ENCODE measurements around the gene ABCA13.

The ABCA13 gene

GRCh38 chr7:48634116-48634632 lies 462.9 kb downstream of the ABCA13 start:
- TF ChIP-seq POLR2AphosphoS5 (IDR thresholded peaks at IDR 0.05; ENCODE audit: low read depth, low read length) (no peak), POLR2A (IDR thresholded peaks at IDR 0.05; ENCODE audit: low read depth, low read length) (no peak), TAF1 (IDR thresholded peaks at IDR 0.05; ENCODE audit: borderline replicate concordance, low read depth, low read length) (no peak)
- no peak for FAIRE-seq
- DNase-seq (ENCODE audit: insufficient read length) = no peak

GRCh38 chr7:48635796-48636195 lies 464.5 kb downstream of the ABCA13 start:
- DNase-seq (ENCODE audit: insufficient read length) = no peak
- no peak for FAIRE-seq
- no peak for TF ChIP-seq POLR2A (IDR thresholded peaks at IDR 0.05; ENCODE audit: low read depth, low read length)
- no peak for TF ChIP-seq POLR2AphosphoS5 (IDR thresholded peaks at IDR 0.05; ENCODE audit: low read depth, low read length)
- TF ChIP-seq TAF1 (IDR thresholded peaks at IDR 0.05; ENCODE audit: borderline replicate concordance, low read depth, low read length) = no peak

DNA sequence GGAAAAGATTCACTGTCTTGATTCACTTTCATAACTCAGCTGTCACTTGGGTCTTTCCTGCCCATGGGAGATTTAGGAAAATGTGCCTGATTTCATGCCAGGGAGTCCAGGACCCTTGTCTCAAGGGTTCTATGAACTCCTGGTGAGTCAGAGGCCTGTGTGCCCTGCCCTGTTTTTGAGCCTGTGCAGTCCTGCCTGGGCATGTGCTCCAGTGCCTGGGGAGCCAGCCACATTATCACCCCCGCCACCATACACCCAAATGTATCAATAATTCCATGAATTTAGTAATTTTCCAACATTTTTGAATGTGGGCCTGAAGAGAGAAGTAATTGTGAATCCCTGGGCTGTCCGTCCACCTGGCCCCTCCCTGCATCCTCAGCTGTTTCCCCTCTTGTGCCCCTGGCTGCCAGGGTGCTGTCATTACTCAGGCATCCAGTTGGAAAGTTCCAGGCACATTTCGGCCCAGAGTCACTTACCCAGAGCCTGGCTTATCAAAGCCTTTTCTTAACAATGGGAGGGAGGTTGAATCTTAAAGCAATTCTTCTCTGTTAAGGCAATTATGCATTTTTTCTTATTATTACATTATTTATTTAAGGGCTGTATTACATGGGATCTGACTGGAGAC lies 465.2 kb downstream of the ABCA13 start:
- DNase-seq (ENCODE audit: insufficient read length) (no peak), FAIRE-seq (no peak)
- TF ChIP-seq POLR2AphosphoS5 (IDR thresholded peaks at IDR 0.05; ENCODE audit: low read depth, low read length) (no peak), POLR2A (IDR thresholded peaks at IDR 0.05; ENCODE audit: low read depth, low read length) (no peak), TAF1 (IDR thresholded peaks at IDR 0.05; ENCODE audit: borderline replicate concordance, low read depth, low read length) (no peak)

DNA sequence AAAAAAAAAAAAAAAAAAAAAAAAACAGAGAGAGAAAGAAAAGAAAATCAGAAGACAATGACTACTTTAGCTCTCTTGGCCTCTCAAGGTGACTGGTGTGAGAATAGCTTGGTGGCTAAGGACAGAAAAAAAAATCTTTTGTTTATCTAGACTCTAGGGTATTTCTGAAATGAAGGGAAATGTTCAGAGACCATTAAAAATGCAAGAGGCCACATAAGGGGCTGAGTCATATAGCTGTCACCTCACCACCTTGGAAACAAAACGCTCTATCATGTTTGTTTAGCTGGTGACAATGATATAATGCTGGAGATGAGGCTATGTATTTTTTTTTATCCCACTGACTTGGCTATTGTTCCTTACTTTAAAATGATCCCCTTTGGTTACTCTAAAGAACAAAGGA lies 466.1 kb downstream of the ABCA13 start:
- DNase-seq (ENCODE audit: insufficient read length) (no peak), FAIRE-seq (no peak)
- no peak for TF ChIP-seq POLR2A (IDR thresholded peaks at IDR 0.05; ENCODE audit: low read depth, low read length)
- TF ChIP-seq TAF1 (IDR thresholded peaks at IDR 0.05; ENCODE audit: borderline replicate concordance, low read depth, low read length) = no peak
- TF ChIP-seq POLR2AphosphoS5 (IDR thresholded peaks at IDR 0.05; ENCODE audit: low read depth, low read length) = no peak

DNA sequence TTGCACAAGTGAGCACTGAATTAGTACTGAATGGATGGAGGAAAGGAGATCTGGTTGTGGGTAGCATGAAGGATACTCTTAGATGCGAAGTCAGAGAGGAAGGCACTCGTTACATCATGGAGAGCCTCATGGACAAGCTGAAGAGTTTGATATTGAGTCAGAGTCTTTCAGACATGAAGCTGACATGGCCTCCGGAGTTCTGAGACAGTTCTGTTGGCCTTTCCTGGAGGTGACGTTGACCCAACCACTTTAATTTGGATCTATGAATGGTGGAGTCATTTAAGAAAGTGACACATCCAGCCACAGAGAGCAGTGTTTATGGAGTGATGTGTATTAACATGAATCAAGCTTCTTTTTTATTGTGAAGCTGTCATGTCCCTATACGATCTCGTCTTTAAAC lies 466.8 kb downstream of the ABCA13 start:
- FAIRE-seq (no peak), DNase-seq (ENCODE audit: insufficient read length) (no peak)
- TF ChIP-seq TAF1 (IDR thresholded peaks at IDR 0.05; ENCODE audit: borderline replicate concordance, low read depth, low read length) = no peak
- TF ChIP-seq POLR2AphosphoS5 (IDR thresholded peaks at IDR 0.05; ENCODE audit: low read depth, low read length) = no peak
- TF ChIP-seq POLR2A (IDR thresholded peaks at IDR 0.05; ENCODE audit: low read depth, low read length) = no peak

- no peak for FAIRE-seq
- DNase-seq (ENCODE audit: insufficient read length) = no peak
- TF ChIP-seq POLR2A (IDR thresholded peaks at IDR 0.05; ENCODE audit: low read depth, low read length) (no peak), TAF1 (IDR thresholded peaks at IDR 0.05; ENCODE audit: borderline replicate concordance, low read depth, low read length) (no peak), POLR2AphosphoS5 (IDR thresholded peaks at IDR 0.05; ENCODE audit: low read depth, low read length) (no peak)
Observed at GRCh38 chr7:48643431-48644013, 472.3 kb downstream of the ABCA13 start.

- no peak for FAIRE-seq
- TF ChIP-seq TAF1 (IDR thresholded peaks at IDR 0.05; ENCODE audit: borderline replicate concordance, low read depth, low read length) = no peak
- no peak for TF ChIP-seq POLR2AphosphoS5 (IDR thresholded peaks at IDR 0.05; ENCODE audit: low read depth, low read length)
- TF ChIP-seq POLR2A (IDR thresholded peaks at IDR 0.05; ENCODE audit: low read depth, low read length) = no peak
- no peak for DNase-seq (ENCODE audit: insufficient read length)
Observed at GRCh38 chr7:48658138-48658537, 486.9 kb downstream of the ABCA13 start.

- FAIRE-seq (no peak), DNase-seq (ENCODE audit: insufficient read length) (no peak)
- no peak for TF ChIP-seq TAF1 (IDR thresholded peaks at IDR 0.05; ENCODE audit: borderline replicate concordance, low read depth, low read length)
- no peak for TF ChIP-seq POLR2A (IDR thresholded peaks at IDR 0.05; ENCODE audit: low read depth, low read length)
- no peak for TF ChIP-seq POLR2AphosphoS5 (IDR thresholded peaks at IDR 0.05; ENCODE audit: low read depth, low read length)
Observed at GRCh38 chr7:48660306-48660870, 489.1 kb downstream of the ABCA13 start.

- no peak for FAIRE-seq
- TF ChIP-seq POLR2A (IDR thresholded peaks at IDR 0.05; ENCODE audit: low read depth, low read length) (no peak), POLR2AphosphoS5 (IDR thresholded peaks at IDR 0.05; ENCODE audit: low read depth, low read length) (no peak), TAF1 (IDR thresholded peaks at IDR 0.05; ENCODE audit: borderline replicate concordance, low read depth, low read length) (no peak)
Observed at GRCh38 chr7:48664241-48664640, 493.0 kb downstream of the ABCA13 start.

GRCh38 chr7:48665353-48666135 lies 494.3 kb downstream of the ABCA13 start:
- TF ChIP-seq POLR2A (IDR thresholded peaks at IDR 0.05; ENCODE audit: low read depth, low read length) (no peak), TAF1 (IDR thresholded peaks at IDR 0.05; ENCODE audit: borderline replicate concordance, low read depth, low read length) (no peak), POLR2AphosphoS5 (IDR thresholded peaks at IDR 0.05; ENCODE audit: low read depth, low read length) (no peak)
- FAIRE-seq = no peak

More at GRCh38 chr7:48664241-48664640, 493.0 kb downstream of the ABCA13 start:
- no peak for DNase-seq (ENCODE audit: insufficient read length)

GRCh38 chr7:48667407-48667806 lies 496.1 kb downstream of the ABCA13 start:
- DNase-seq (ENCODE audit: insufficient read length) = no peak
- TF ChIP-seq TAF1 (IDR thresholded peaks at IDR 0.05; ENCODE audit: borderline replicate concordance, low read depth, low read length) (no peak), POLR2AphosphoS5 (IDR thresholded peaks at IDR 0.05; ENCODE audit: low read depth, low read length) (no peak), POLR2A (IDR thresholded peaks at IDR 0.05; ENCODE audit: low read depth, low read length) (no peak)
- no peak for FAIRE-seq

More at GRCh38 chr7:48665353-48666135, 494.3 kb downstream of the ABCA13 start:
- no peak for DNase-seq (ENCODE audit: insufficient read length)

All from GM12892 (cell line).